Measurements from ENCODE around the gene XPR1.
"Not testable (repeated sequence)": the region's sequence is repeated elsewhere in the genome, so short reads cannot be mapped to it uniquely, and the experiment has no call there.

The XPR1 gene

GRCh38 chr1:180777072-180777689 lies 145.4 kb downstream of the XPR1 start:
- H3K4me1 ChIP-seq (ENCODE audit: control insufficient read depth, insufficient read depth, low read length) = no peaks in the 10 kb centered on the region
- no peak overlapping the region for H3K4me3 ChIP-seq (ENCODE audit: low read depth, low read length)
- no peak overlapping the region for H3K9ac ChIP-seq (ENCODE audit: low read depth, low read length)
- H3K9me3 ChIP-seq (ENCODE audit: control insufficient read depth, insufficient read depth, low read length) = no peaks in the 10 kb centered on the region
- no peaks in the 10 kb centered on the region for H3K27me3 ChIP-seq (ENCODE audit: control insufficient read depth, insufficient read depth, low read length)
- no peaks in the 10 kb centered on the region for H3K36me3 ChIP-seq (ENCODE audit: control insufficient read depth, insufficient read depth, low read length)

DNA sequence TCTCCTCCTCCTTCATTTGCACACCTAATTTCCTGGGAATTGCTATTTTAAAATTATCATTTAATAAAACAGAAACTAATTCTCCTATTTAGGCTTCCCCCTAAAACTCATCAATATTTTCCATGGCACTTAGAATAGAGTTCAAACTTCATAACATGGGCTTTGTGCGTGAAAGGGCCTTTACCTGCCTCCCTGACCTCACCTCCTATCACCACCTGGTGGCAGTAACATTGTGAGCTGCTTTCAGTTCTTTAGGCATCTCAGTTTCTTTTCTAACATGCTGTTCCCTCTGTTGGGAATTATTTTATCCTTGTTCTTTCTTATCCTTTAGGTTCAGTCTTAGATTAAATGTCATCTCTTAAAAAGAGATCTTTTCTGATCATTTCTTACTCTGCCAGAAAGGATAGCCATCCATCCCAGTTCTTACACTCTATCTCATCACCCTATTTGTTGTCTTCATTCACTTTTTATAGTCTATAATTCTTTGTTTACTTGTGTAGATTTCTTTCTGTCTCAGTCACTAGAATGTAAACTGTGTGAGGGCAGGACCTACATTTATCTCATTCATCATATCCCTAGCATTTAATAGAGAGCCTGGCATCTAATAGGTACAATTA lies 147.1 kb downstream of the XPR1 start:
- H3K4me3 ChIP-seq (ENCODE audit: low read depth, low read length) = no peak overlapping the region
- H3K9me3 ChIP-seq (ENCODE audit: control insufficient read depth, insufficient read depth, low read length) = no peaks in the 10 kb centered on the region
- H3K9ac ChIP-seq (ENCODE audit: low read depth, low read length) = no peak overlapping the region
- H3K36me3 ChIP-seq (ENCODE audit: control insufficient read depth, insufficient read depth, low read length) = no peaks in the 10 kb centered on the region
- no peaks in the 10 kb centered on the region for H3K4me1 ChIP-seq (ENCODE audit: control insufficient read depth, insufficient read depth, low read length)
- no peaks in the 10 kb centered on the region for H3K27me3 ChIP-seq (ENCODE audit: control insufficient read depth, insufficient read depth, low read length)

DNA sequence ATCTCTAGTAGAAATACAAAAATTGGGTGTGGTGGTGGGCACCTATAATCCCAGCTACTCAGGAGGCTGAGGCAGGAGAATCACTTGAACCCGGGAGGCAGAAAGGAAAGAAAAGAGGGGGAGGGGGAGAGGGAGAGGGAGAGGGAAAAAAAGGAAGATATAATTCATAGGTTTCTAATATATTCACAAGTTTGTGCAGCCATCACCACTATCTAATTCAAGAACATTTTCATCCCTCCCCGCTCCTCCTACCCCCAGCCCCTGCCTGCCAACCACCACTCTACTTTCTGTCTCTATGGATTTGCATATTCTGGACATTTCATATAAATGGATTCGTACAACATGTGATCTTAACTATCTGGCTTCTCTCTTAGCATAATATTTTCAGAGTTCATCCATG lies 147.8 kb downstream of the XPR1 start:
- Histone ChIP-seq H3K4me1 (ENCODE audit: control insufficient read depth, insufficient read depth, low read length) (no peaks in the 10 kb centered on the region), H3K9ac (ENCODE audit: low read depth, low read length) (no peak overlapping the region), H3K4me3 (ENCODE audit: low read depth, low read length) (no peak overlapping the region), H3K9me3 (ENCODE audit: control insufficient read depth, insufficient read depth, low read length) (no peaks in the 10 kb centered on the region), H3K36me3 (ENCODE audit: control insufficient read depth, insufficient read depth, low read length) (no peaks in the 10 kb centered on the region), H3K27me3 (ENCODE audit: control insufficient read depth, insufficient read depth, low read length) (no peaks in the 10 kb centered on the region)

GRCh38 chr1:180781718-180782117 lies 149.9 kb downstream of the XPR1 start:
- Histone ChIP-seq H3K4me3 (ENCODE audit: low read depth, low read length) (no peak overlapping the region), H3K4me1 (ENCODE audit: control insufficient read depth, insufficient read depth, low read length) (no peaks in the 10 kb centered on the region), H3K27me3 (ENCODE audit: control insufficient read depth, insufficient read depth, low read length) (no peaks in the 10 kb centered on the region), H3K36me3 (ENCODE audit: control insufficient read depth, insufficient read depth, low read length) (no peaks in the 10 kb centered on the region), H3K9me3 (ENCODE audit: control insufficient read depth, insufficient read depth, low read length) (no peaks in the 10 kb centered on the region), H3K9ac (ENCODE audit: low read depth, low read length) (no peak overlapping the region)

DNA sequence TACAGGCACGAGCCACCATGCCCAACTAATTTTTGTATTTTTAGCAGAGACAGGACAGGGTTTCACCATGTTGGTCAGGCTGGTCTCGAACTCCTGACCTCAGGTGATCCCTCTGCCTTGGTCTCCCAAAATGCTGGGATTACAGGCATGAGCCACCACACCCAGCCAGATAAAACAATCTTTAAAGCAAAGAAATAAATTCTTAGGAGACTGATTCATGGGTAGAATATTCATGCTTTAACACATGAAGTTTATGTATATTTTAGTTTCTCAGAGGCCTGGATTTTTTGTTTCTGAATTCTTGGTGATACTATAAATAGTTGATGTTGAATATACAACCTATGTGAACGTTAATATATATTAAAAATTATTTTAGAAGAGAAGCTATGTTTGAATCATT lies 153.5 kb downstream of the XPR1 start:
- H3K4me1 ChIP-seq (ENCODE audit: control insufficient read depth, insufficient read depth, low read length) = no peaks in the 10 kb centered on the region
- H3K9ac ChIP-seq (ENCODE audit: low read depth, low read length) = no peak overlapping the region
- no peak overlapping the region for H3K4me3 ChIP-seq (ENCODE audit: low read depth, low read length)
- H3K9me3 ChIP-seq (ENCODE audit: control insufficient read depth, insufficient read depth, low read length) = no peaks in the 10 kb centered on the region
- H3K27me3 ChIP-seq (ENCODE audit: control insufficient read depth, insufficient read depth, low read length) = no peaks in the 10 kb centered on the region
- no peaks in the 10 kb centered on the region for H3K36me3 ChIP-seq (ENCODE audit: control insufficient read depth, insufficient read depth, low read length)

DNA sequence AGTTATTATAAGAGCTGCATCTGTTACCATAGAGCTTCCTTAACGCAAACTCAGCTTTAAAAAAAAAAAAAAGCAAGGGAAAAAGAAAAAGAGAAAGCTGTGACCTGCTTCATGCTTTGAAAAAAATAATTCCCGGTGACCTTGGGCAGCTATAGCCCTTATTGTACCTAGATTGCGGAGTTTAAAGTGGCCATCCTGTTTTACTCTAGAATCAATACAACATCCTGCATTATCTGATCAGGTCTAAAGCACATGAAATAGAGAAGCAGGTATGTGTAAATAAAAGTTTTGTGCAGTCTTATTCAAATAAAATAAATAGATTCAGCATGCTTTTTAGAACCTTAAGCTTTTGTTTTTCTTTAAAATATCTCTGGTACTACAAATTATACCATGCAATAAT lies 154.1 kb downstream of the XPR1 start:
- Histone ChIP-seq H3K9me3 (ENCODE audit: control insufficient read depth, insufficient read depth, low read length) (no peaks in the 10 kb centered on the region), H3K9ac (ENCODE audit: low read depth, low read length) (no peak overlapping the region), H3K36me3 (ENCODE audit: control insufficient read depth, insufficient read depth, low read length) (no peaks in the 10 kb centered on the region), H3K27me3 (ENCODE audit: control insufficient read depth, insufficient read depth, low read length) (no peaks in the 10 kb centered on the region), H3K4me1 (ENCODE audit: control insufficient read depth, insufficient read depth, low read length) (no peaks in the 10 kb centered on the region), H3K4me3 (ENCODE audit: low read depth, low read length) (no peak overlapping the region)

- Histone ChIP-seq H3K9ac (ENCODE audit: low read depth, low read length) (no peak overlapping the region), H3K4me3 (ENCODE audit: low read depth, low read length) (no peak overlapping the region), H3K4me1 (ENCODE audit: control insufficient read depth, insufficient read depth, low read length) (no peaks in the 10 kb centered on the region), H3K36me3 (ENCODE audit: control insufficient read depth, insufficient read depth, low read length) (no peaks in the 10 kb centered on the region), H3K27me3 (ENCODE audit: control insufficient read depth, insufficient read depth, low read length) (no peaks in the 10 kb centered on the region), H3K9me3 (ENCODE audit: control insufficient read depth, insufficient read depth, low read length) (no peaks in the 10 kb centered on the region)
Observed at GRCh38 chr1:180786624-180787023, 154.8 kb downstream of the XPR1 start.

GRCh38 chr1:180787628-180788307 lies 155.9 kb downstream of the XPR1 start:
- Histone ChIP-seq H3K9ac (ENCODE audit: low read depth, low read length) (no peak overlapping the region), H3K27me3 (ENCODE audit: control insufficient read depth, insufficient read depth, low read length) (no peaks in the 10 kb centered on the region), H3K36me3 (ENCODE audit: control insufficient read depth, insufficient read depth, low read length) (no peaks in the 10 kb centered on the region), H3K9me3 (ENCODE audit: control insufficient read depth, insufficient read depth, low read length) (no peaks in the 10 kb centered on the region), H3K4me3 (ENCODE audit: low read depth, low read length) (no peak overlapping the region), H3K4me1 (ENCODE audit: control insufficient read depth, insufficient read depth, low read length) (no peaks in the 10 kb centered on the region)

DNA sequence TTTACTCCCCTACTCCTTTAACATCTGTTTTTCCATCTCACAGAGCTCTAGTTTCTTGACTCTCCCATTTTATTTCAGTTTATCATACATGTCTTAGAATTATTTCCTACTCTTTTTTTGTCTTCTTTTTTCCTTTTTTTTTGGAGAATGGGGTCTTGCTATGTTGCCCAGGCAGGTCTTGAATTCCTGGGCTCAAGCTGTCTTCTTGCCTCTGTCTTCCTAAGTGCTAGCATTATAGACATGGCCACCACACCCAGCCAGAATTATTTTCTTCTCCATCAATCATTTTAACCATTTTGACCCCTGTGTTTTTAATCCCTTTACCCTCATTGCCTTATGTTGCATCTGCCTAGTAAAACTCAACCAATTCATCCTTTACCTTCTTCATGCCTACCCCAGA lies 157.6 kb downstream of the XPR1 start:
- H3K36me3 ChIP-seq (ENCODE audit: control insufficient read depth, insufficient read depth, low read length) = no peaks in the 10 kb centered on the region
- no peak overlapping the region for H3K4me3 ChIP-seq (ENCODE audit: low read depth, low read length)
- no peaks in the 10 kb centered on the region for H3K27me3 ChIP-seq (ENCODE audit: control insufficient read depth, insufficient read depth, low read length)
- H3K4me1 ChIP-seq (ENCODE audit: control insufficient read depth, insufficient read depth, low read length) = no peaks in the 10 kb centered on the region
- no peaks in the 10 kb centered on the region for H3K9me3 ChIP-seq (ENCODE audit: control insufficient read depth, insufficient read depth, low read length)
- H3K9ac ChIP-seq (ENCODE audit: low read depth, low read length) = no peak overlapping the region

GRCh38 chr1:180791152-180791551 lies 159.3 kb downstream of the XPR1 start:
- H3K9me3 ChIP-seq (ENCODE audit: control insufficient read depth, insufficient read depth, low read length); H3K27me3 ChIP-seq (ENCODE audit: control insufficient read depth, insufficient read depth, low read length); H3K36me3 ChIP-seq (ENCODE audit: control insufficient read depth, insufficient read depth, low read length); H3K4me1 ChIP-seq (ENCODE audit: control insufficient read depth, insufficient read depth, low read length); H3K9ac ChIP-seq (ENCODE audit: low read depth, low read length); H3K4me3 ChIP-seq (ENCODE audit: low read depth, low read length): not testable (repeated sequence)

GRCh38 chr1:180791806-180792205 lies 160.0 kb downstream of the XPR1 start:
- Histone ChIP-seq H3K9me3 (ENCODE audit: control insufficient read depth, insufficient read depth, low read length) (no peaks in the 10 kb centered on the region), H3K27me3 (ENCODE audit: control insufficient read depth, insufficient read depth, low read length) (no peaks in the 10 kb centered on the region), H3K4me1 (ENCODE audit: control insufficient read depth, insufficient read depth, low read length) (no peaks in the 10 kb centered on the region), H3K4me3 (ENCODE audit: low read depth, low read length) (no peak overlapping the region), H3K9ac (ENCODE audit: low read depth, low read length) (no peak overlapping the region), H3K36me3 (ENCODE audit: control insufficient read depth, insufficient read depth, low read length) (no peaks in the 10 kb centered on the region)

GRCh38 chr1:180793451-180793850 lies 161.6 kb downstream of the XPR1 start:
- H3K27me3 ChIP-seq (ENCODE audit: control insufficient read depth, insufficient read depth, low read length) = no peaks in the 10 kb centered on the region

More at GRCh38 chr1:180793451-180793850, 161.6 kb downstream of the XPR1 start:
- no peak overlapping the region for H3K4me3 ChIP-seq (ENCODE audit: low read depth, low read length)
- no peaks in the 10 kb centered on the region for H3K4me1 ChIP-seq (ENCODE audit: control insufficient read depth, insufficient read depth, low read length)
- no peaks in the 10 kb centered on the region for H3K9me3 ChIP-seq (ENCODE audit: control insufficient read depth, insufficient read depth, low read length)
- no peak overlapping the region for H3K9ac ChIP-seq (ENCODE audit: low read depth, low read length)
- no peaks in the 10 kb centered on the region for H3K36me3 ChIP-seq (ENCODE audit: control insufficient read depth, insufficient read depth, low read length)

Data from iPS-15b (cell line).